ENCODE measurements around the gene EGF.
"Not testable (repeated sequence)": the region's sequence is repeated elsewhere in the genome, so short reads cannot be mapped to it uniquely, and the experiment has no call there.

The EGF gene

DNA sequence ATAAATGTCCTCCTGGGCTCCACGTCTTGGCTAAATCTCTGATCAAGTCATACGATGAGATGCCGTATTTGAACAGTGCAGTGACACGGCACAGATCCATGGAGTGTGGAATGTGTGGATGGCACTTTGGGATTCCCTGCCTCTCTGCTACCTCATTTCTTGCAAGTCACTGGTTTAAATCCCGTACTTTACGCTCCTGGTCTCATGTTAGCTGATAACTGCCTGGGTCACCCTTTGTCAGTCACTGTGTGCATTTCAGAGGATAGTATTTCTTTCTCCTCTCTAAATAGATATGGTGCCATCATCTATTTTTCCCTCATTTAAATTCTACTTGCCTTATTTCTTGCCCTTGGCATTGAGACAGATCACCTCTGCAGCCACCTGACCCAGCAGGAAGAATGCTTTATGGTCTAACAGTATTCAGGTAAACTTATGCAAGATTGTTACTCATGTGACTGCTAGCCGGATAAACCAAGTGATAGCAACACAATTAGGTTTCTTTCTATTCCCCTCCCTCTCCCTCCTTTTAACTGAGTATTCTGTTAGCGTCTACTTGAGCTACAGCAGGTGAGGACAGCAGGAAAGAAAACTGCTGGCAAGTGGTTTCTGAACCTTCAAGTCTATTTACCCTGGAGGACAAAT, 2.8 kb downstream of the EGF start:
- DNase-seq = no peak

DNA sequence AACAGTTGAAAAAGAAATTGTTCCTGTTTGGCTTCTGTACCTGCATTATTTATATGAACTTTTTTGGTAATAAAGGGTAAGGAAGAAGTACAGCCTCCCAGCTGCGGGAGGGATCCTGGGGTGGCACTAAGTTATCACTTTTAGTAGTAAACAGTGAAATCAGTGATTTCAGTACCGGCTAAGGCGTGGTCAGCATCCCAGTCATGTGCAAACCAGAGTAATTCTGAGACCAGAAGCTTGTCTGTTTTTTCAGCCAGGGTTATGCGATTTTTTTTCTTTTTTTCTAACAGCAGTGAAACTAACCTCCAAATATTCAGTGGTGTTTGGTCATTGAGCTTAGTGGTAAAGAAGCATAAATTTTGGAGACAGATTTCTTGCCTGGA, 3.3 kb downstream of the EGF start:
- no peak for DNase-seq

DNA sequence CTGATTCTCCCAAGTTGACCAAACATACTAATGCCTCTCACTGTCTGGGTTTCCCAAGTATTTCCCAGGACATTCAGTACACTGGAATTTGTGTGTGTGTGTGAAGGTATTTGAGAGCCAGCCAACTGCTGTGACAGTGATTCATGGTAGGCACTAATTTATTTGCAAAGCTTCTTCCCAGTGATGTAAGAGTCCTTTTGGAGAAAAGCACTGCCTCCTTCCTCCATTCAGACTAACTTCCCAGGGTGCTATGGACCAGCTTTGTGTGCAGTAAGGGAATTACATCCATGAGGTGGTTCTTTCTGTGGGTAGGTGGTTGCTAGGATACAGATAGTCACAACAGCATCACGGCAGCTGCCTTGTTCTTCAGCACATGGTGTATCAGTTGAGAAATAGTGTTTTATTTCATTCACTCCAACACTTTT, 8.7 kb downstream of the EGF start:
- peak; percentile 1 for DNase-seq

DNA sequence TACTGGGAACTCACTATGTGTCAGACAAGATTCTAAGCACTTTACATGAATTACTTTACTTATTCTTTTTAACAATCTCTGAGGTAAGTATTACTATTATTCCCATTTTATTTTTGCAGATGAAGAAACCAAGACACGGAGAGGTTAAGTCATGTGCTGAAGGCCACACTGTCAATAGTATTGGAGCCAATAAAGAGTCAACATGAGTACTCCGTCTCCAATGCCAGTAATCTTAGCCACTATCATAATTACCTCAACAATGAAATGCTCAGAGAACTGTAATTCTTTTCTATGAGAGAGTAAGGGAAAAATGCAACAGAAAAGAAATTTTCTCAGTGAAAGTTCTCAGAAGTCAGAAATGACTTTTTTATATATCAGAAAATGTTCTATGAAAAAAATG, 12.7 kb downstream of the EGF start:
- no peak for DNase-seq

DNA sequence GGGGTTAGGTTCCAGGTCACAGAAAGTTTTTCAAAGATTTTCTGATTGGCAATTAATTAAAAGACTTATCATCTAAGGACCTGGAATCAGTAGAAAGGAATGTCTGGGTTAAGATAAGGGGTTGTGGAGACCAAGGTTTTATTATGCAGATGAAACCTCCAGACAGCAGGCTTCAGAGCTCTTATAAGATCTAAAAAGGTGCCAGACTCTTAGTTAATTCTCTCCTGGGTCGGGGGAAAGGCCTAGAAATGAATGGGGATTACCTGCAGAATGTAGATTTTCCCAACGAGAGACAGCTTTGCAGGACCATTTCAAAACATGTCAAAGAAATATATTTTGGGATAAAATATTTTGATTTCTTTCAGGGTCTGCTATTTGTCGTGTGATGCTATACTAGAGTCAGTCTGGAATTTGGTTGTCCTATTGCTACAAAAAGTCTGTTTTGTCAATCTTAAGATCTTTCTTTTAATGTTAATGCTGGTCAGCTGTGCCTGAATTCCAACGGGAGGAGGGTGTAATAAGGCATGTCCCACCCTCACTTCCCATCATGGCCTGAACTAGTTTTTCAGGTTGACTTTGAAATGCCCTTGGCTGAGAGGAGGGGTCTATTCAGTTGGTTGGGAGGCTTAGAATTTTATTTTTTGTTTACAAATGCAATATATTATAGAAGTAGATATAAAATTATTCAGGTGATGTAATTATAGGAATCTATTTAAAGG, 15.8 kb downstream of the EGF start:
- DNase-seq = no peak

DNA sequence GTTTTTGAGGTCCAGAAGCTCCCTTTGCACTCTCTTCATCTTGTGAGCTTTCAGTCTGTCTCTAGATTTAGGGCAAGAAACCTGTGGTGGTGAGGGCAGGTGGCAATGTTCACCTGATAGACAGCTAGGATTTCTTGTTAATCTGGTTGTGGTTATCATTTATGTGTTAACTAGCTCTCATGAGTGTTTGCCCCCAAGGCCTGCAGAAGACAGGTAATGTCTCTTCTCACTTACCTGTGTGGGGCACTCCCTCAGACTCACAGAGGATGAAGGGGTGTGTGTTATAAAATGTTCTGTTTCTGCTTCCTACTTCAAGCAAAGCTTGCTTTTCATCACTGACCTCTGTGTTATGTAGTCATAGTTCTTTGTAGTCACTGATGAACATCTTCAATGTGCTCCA, 17.8 kb downstream of the EGF start:
- no peak for DNase-seq

DNA sequence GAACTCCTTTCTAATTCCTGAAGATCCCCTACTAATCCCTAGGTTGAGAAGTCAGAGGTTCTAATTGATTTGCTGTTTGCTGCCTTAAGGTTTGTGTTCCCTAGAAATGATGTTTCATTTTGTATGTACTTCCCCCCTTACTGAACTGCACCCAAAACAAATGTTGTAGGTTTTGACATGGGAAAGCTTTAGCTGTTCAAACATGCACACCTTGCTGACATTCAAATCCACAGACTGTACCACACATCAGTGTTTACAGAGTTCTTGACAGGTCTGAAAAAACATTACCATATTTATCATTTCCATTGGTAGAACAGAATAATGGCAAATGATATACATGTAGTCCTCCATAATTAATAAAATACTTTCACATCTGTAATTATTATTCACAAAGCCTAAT, 18.2 kb downstream of the EGF start:
- no peak for DNase-seq

DNA sequence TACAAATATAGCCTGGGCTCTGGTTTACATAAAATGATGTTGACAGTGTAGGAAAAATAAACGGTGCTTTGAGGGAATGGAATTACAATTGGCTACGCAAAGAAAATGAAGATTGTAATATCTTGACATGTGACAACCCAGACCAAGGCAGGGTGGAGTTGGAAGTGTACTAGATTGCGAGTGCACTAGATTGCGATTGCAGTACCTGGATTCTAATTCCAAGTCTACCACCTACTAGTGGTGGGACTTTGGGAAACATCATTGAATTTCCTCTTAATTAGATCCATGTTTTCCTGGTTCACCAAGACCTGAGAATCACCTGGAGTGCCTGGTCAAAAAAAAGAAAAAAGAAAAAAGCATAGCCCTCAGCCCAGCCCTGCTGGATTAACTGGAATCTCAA, 18.6 kb downstream of the EGF start:
- no peak for DNase-seq

DNA sequence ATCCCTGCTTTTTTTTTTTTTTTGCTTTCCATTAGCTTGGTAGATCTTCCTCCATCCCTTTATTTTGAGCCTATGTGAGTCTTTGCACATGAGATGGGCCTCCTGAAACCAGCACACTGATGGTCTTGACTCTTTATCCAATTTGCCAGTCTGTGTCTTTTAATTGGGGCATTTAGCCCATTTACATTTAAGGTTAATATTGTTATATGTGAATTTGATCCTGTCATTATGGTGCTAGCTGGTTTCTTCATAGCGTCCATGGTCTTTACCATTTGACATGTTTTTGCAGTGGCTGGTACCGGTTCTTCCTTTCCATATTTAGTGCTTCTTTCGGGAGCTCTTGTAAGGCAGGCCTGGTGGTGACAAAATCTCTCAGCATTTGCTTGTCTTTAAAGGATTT, 24.7 kb downstream of the EGF start:
- not testable (repeated sequence) for DNase-seq

DNA sequence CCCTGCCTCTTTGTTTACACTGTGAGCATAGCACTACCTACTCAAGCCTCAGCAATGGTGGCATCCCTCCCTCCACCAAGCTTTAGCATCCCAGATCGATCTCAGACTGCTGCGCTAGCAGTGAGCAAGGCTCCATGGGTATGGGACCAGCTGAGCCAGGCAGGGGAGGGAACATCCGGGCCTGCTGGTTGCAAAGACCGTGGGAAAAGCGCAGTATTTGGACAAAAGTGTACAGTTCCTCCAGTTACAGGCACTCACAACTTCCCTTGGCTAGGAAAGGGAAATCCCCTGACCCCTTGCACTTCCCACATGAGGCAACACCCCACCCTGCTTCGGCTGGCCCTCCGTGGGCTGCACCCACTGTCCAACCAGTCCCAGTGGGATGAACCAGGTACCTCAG, 26.5 kb downstream of the EGF start:
- DNase-seq = no peak

DNA sequence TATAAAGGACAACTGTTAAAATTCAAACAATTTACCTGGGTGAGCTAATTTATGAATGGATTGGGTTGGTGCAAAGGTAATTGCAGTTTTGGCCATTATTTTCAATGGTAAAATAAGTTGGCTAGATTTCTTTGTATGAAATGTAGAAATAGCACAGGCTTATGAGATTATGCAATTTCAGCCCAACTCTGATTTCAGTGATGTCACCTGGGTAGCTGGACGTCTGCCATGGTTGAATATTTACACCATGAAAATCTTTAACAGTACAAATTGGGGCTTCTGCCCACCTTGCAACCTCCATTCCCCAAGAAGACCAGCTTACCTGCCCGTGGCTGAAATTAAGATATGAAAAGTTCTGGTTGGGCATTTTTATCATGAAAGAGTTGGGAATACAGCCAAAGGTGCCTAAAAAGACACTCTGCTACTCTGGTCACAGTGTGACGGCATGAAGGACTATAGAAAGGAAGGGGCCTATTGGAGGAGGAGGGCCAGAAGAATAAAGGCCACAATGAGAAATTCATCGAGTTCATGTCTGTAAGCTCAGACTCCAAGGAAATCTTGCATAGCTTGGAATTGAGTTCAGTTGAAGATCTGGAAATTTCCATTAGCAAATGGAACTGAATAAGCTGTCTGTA, 29.7 kb downstream of the EGF start:
- DNase-seq = no peak

DNA sequence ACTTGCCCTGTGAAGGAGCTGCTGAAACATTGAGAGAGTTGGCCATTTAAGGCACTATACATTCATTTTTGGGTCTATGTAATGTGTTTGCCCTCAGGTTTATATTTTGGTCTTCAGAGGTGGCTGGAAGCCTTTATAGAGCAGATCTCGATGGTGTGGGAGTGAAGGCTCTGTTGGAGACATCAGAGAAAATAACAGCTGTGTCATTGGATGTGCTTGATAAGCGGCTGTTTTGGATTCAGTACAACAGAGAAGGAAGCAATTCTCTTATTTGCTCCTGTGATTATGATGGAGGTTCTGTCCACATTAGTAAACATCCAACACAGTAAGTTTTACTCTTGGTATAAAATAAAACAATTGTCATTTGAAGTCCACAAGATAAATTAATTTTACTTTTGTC, 31.1 kb downstream of the EGF start:
- no peak for DNase-seq

DNA sequence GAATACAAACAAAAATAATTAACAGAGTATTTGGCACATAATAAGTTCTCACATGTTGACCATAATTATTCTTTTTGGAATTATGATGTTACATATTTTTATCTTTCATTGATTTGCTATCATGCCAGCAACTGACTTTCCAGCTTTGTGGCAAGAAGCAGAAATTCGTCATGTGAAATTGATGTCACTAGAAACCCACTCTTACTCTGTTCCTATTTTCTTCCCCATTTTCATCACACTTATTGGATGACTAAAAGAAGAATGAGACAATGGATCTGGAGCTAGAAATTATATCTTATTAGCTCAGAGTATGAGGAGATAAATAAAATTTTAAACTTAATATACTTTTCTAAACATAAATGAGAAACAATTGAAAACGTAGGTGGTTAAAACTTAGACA, 31.9 kb downstream of the EGF start:
- no peak for DNase-seq

DNA sequence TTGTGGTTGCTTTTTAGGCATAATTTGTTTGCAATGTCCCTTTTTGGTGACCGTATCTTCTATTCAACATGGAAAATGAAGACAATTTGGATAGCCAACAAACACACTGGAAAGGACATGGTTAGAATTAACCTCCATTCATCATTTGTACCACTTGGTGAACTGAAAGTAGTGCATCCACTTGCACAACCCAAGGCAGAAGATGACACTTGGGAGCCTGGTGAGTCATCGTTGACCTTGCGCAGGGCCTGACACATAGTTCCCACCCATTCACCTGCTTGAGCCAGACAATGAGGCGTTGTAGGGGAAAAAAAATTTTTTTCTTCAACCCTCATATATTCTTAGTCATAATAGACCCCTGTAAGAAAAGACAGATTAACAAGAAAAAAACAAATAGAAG, 32.4 kb downstream of the EGF start:
- DNase-seq = no peak

DNA sequence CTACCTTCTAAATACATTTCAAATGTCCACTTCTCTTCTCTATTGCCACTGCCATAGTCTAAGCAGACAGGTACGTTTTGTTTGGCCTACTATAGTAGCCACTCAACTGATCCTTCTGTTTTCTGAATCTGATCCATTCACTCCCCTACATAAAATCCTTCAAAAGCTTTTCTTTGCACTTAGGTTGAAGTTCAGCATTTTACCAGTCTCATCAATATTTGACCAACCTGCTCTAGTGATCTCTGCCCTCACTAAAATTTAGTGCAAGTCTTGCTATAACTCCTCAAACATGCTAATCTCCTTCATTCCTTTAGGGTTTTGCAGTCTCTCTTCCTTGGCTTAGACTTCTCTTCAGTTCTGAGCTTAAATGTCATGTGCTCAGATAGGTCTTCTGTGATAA, 33.4 kb downstream of the EGF start:
- DNase-seq = no peak

DNA sequence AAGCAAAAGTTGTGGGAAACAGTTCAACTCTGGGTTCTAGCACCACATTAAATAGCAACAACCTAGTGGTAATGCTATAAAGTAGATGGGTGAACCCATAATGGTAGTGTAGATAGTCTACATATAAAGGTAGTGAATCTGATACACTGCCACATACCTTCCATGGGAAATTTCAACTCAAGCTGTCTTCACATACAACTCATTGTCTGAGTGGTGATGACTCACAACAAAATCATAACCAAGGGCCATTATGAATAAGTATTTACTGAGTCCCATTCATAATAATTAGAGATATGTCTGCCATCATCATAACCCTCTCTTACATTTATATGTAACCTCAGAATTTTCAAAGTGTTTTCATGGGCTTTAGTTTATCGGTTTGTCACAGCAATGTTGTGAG, 34.8 kb downstream of the EGF start:
- no peak for DNase-seq

DNA sequence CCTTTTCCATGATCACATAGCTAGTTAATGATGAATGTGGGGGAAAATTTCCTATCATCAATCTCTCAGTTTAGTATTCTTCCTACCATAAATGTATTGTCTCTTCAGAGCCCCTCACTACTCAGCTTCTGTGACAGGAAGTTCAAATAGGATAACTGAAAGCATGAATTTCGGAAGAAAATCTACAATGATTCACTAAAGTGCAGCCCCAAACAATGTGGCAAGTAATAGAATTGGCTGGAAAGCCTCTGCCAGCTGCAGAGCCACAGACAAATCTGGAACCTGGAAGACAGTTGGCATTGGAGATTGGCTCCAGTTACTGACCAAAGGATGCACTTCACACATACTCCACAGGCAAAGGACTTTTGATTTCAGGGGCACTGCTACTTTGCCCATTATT, 35.2 kb downstream of the EGF start:
- DNase-seq = no peak

DNA sequence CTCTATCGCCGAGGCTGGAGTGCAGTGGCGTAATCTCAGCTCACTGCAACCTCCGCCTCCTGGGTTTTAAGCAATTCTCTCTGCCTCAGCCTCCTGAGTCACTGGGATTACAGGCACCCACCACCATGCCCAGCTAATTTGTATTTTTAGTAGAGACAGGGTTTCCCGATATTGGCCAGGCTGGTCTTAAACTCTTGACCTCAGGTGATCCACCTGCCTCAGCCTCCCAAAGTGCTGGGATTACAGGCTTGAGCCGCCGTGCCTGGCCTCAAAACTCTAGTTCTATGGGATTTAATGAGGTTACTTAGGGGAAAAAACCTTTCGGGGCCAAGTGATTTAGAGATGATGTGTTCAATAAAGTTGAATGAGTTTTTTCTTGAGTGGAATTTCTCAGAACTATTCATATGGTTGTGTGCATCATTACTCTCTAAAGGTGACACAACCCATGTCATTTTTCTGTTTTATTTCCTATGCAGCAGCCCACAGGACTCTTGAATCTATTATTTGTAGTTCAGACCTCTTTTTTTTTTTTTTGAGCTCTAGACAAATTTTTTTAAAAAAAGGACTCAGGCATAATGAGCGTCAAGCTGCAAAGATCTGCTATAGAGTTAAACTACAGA, 36.5 kb downstream of the EGF start:
- not testable (repeated sequence) for DNase-seq

DNA sequence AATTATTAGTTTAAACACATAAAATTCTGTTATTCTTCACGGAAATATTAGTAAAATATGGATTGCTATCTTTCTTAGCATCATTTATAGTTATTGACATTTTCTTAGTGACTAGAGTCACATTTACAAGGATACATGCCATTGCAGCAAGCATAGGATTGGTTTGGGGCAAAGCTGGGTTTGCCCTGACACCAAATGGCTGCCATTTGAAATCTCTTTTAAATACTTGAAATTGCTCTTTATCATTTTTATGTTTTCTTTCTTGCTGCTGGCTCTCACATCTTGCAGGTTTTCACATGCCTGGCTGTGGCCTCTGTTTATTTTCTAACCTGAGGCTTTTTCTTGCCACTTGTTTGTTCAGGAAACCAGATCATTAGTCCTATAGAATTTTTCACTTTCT, 39.9 kb downstream of the EGF start:
- no peak for DNase-seq

DNA sequence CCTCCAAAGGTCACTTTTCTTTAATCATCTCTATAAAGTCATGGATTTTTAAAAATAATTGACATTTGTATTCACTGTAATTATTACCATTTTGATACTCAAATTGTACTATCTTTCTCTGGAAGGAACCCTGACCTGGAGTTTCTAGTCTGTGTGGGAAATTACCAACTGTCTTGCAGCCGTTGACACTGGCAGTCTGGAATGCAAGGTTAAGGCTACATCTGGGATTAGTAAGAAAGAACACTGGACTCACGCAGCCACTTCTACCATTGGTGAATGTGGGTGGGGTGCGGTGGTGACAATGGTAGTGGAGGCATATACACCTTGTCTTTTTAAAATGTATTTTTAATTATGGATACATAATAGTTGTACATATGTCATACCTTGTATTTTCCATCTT, 40.9 kb downstream of the EGF start:
- DNase-seq = no peak

DNA sequence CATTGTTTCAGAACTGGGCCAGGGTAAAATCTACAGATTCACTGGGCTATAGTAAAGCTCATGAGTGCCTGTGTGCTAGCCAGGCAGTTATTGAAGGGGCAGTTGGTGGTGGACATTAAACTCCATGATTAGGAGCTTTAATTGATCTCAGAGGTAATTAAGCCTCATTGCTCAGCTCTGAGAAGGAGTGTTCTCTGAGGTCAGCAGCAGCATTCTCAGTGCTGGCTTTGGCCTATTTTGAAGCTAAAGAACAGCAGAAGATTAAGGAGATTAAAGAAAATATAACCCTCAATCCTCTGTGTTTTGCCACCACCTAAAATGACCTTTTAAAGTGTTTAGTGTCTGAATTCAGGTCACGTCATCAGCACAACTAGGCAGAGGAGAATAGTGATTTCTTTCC, 42.5 kb downstream of the EGF start:
- no peak for DNase-seq

DNA sequence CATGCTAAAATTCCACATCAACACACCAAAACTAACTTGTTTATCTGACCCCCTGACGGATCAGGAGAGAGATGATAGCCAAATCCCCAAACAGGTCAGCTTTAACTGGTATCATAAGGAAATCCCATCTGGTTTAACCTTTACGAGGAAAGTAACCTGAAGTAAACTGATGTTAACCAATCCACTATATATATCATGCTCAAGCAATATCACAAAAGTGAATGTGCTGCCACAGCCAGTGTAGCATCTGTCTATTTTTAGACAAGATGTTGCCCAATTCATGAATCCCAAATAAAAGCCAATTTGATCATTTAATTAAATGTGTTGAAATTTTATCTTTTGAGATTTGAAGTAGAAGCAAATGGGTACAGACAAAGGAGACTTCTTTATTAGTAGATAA, 44.5 kb downstream of the EGF start:
- DNase-seq = no peak

DNA sequence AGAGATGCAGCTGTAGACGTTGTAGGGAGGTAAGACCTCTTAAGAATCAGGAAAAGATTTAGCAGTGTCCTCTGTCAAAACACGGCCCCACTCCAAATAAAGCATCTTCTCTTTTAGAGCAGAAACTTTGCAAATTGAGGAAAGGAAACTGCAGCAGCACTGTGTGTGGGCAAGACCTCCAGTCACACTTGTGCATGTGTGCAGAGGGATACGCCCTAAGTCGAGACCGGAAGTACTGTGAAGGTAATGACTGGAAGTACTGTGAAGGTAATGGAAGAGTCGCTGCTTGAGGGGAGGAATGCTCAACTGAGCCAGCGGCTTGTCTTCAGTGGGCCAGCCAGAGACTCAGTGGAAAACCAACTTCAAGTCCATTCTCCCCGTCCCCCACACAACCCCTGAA, 46.5 kb downstream of the EGF start:
- no peak for DNase-seq

DNA sequence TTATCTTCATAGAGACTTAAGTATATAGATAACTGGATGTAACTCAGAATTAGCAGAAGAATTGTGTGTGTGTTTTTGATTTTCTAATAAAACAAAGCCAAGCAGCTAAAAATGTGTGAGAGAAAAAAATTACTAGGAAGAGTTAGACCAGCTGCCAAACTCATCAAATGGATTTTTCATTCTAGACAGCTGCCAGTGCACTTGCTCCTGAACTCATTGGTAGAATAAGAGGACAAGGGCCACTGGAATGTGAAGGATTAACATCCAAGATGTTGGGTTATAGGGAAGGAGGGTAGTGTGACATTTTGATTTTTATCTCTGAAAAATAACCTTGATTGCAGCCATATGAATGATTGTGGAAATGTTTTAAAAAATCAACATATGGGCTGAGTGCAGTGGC, 49.7 kb downstream of the EGF start:
- no peak for DNase-seq

Measured in NCI-H748 treated with DMSO at 0.1 percent for 48 hours (cell line).